Stimulated activated CD4-positive, alpha-beta T cell treated with anti-CD3 and anti-CD28 coated beads, Interleukin-4, amount 100 ng/mL, for 1 hour (primary cell): ENCODE measurements around the gene IRF6.

Experiments
- DNase-seq: peaks from one replicate; pipeline ENCODE4 v3.0.0-alpha.2; 2020

IRF6 gene

GRCh38 chr1:209755926-209756614 is 49.9 kb downstream of the IRF6 start, which contains the start of gene TRAF3IP3:
Gene TRAF3IP3 (plus strand): TSS chr1:209756053. CDS start chr1:209760040, 3,987 bp downstream.
- DNase-seq, result peak; percentile 62

- DNase-seq, result no peak
Measured at GRCh38 chr1:209755256-209755655, 50.7 kb downstream of the IRF6 start.

GRCh38 chr1:209752890-209753289 is 53.1 kb downstream of the IRF6 start:
- no peak for DNase-seq

GRCh38 chr1:209751627-209752231 is 54.2 kb downstream of the IRF6 start:
- DNase-seq, result peak; percentile 19

GRCh38 chr1:209749670-209750323 is 56.1 kb downstream of the IRF6 start:
- no peak for DNase-seq

- no peak for DNase-seq
Measured at GRCh38 chr1:209749205-209749604, 56.7 kb downstream of the IRF6 start.

- DNase-seq, result no peak
Measured at GRCh38 chr1:209748620-209749019, 57.3 kb downstream of the IRF6 start.

GRCh38 chr1:209747580-209748262 is 58.2 kb downstream of the IRF6 start:
- DNase-seq, result peak; percentile 83

GRCh38 chr1:209746451-209747165 is 59.3 kb downstream of the IRF6 start:
- no peak for DNase-seq

GRCh38 chr1:209743145-209743482 is 62.8 kb downstream of the IRF6 start:
- DNase-seq, result no peak

- no peak for DNase-seq
Measured at GRCh38 chr1:209742409-209743144, 63.4 kb downstream of the IRF6 start.

GRCh38 chr1:209741889-209742288 is 64.1 kb downstream of the IRF6 start:
- DNase-seq, result no peak

- no peak for DNase-seq
Measured at GRCh38 chr1:209741193-209741592, 64.7 kb downstream of the IRF6 start.

GRCh38 chr1:209738270-209738669 is 67.7 kb downstream of the IRF6 start:
- no peak for DNase-seq

- no peak for DNase-seq
Measured at GRCh38 chr1:209737118-209737505, 68.8 kb downstream of the IRF6 start.

GRCh38 chr1:209736490-209737117 is 69.3 kb downstream of the IRF6 start:
- no peak for DNase-seq
